K562 treated with DMSO at 1 percent for 12 hours (cell line): ENCODE results near the gene SCMH1. TPM values are rescaled to one million over a fixed set of nuclear protein-coding genes. Genes with fewer than 3 reads are reported as not detected.

Experiments
- total RNA-seq: library from RNA; unstranded; fragments of 300-600 nt; gene quantifications from 2 replicates; pipeline ENCODE4 v1.2.3, GENCODE V29; 2022; ENCODE audit not compliant: insufficient read depth

SCMH1 gene
- 21.0 and 50.0 TPM in 2 replicates for total RNA-seq

GRCh38 chr1:41241749-41242341, at the start of gene SCMH1:
SCMH1 (minus strand) TSS chr1:41242306; CDS start chr1:41186133, 56,173 bp downstream.

GRCh38 chr1:41021526-41022308, 220.4 kb downstream of the SCMH1 start, which contains the start of gene SLFNL1:
SLFNL1 (minus strand) TSS chr1:41021725; CDS start chr1:41020660, 1,065 bp downstream.

DNA sequence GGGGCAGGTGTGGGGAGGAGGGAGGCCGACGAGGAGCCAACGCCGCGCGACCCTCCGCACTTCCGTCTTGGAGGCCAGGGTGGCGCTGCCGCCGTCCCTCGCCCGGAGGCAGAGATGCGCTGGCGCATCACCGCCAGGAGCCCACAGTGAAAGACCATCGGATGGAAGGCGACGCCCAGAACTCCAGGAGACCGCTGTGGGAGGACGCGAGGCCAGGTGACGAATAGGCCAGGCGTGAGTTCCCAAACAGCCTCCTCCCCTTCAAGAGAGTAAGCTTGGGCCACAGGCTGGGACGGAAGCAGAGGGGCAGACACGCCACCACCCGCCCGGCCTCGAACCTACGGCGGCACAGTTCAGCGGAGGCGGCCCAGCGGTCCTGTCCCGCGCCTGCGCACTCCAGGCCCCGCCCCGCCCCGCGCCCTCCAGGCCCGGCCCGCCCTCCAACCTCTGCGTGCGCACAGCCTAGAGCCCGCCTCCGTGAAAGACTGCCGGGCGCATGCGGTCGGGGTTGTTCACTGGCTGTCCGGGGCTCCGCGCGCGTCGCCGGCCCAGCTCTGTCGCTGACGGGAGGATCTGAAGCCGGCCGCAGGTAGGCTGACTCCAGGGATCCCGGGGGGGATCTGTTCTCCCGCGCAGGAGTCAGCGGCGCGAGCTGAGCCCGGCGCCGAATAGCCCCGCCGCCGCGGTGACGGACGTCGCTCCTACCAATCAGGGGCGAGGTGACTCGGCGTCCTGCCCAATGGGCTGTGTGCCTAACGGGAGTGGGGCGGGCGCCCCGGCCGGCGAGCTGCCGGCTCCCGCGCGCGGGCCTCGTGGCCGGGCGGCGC, 262.7 kb downstream of the SCMH1 start, which contains the start of gene CTPS1:
Gene CTPS1 (plus strand): TSS at position 456 of the 827 bp plus-strand sequence. CDS start 3,595 bp downstream, outside the sequence.

Other genes starting within 250 kb of the SCMH1 start
- 0.39 TPM in 1 of 2 replicates, not detected in the other for gene SLFNL1, start 220.6 kb downstream of the SCMH1 start, total RNA-seq
- 3.5 and 4.8 TPM in 2 replicates for gene FOXO6, start 119.1 kb upstream of the SCMH1 start, total RNA-seq
- not detected in 2 replicates for gene EDN2, start 242.4 kb upstream of the SCMH1 start, total RNA-seq